Measurements from ENCODE around the gene DMTF1.
A peak's percentile ranks its signal among the peaks of the same experiment; 100 is the strongest.
"Not testable (repeated sequence)": the region's sequence is repeated elsewhere in the genome, so short reads cannot be mapped to it uniquely, and the experiment has no call there.

Gene DMTF1

GRCh38 chr7:87111877-87112276 is 40.4 kb upstream of the DMTF1 start (continued):
- no peak for TF ChIP-seq ZNF777 (tag by site-specific recombination; IDR thresholded peaks at IDR 0.05; ENCODE audit: borderline replicate concordance)
- no peak for TF ChIP-seq ZNF792 (tag by site-specific recombination; IDR thresholded peaks at IDR 0.05)
- TF ChIP-seq ZNF623 (tag by site-specific recombination; IDR thresholded peaks at IDR 0.05) = no peak
- TF ChIP-seq ELK4 (IDR thresholded peaks at IDR 0.05; ENCODE audit: borderline replicate concordance, low read depth, low read length) = no peak
- TF ChIP-seq YY2 (tag by site-specific recombination; IDR thresholded peaks at IDR 0.05) = no peak
- TF ChIP-seq ZNF791 (tag by site-specific recombination; IDR thresholded peaks at IDR 0.05) = no peak
- TF ChIP-seq ZNF521 (tag by site-specific recombination; IDR thresholded peaks at IDR 0.05) = no peak
- TF ChIP-seq ZNF830 (tag by site-specific recombination; IDR thresholded peaks at IDR 0.05; ENCODE audit: low read depth) = no peak
- no peak for TF ChIP-seq ZNF558 (tag by site-specific recombination; IDR thresholded peaks at IDR 0.05)
- no peak for TF ChIP-seq ZNF274 (IDR thresholded peaks at IDR 0.05; ENCODE audit: low read length)
- no peak for TF ChIP-seq ZNF274 (tag by site-specific recombination; IDR thresholded peaks at IDR 0.05; ENCODE audit: borderline replicate concordance)
- no peak for TF ChIP-seq BCL11A (tag by site-specific recombination; IDR thresholded peaks at IDR 0.05; ENCODE audit: low read depth)

GRCh38 chr7:87113077-87113476 is 39.2 kb upstream of the DMTF1 start:
- TF ChIP-seq ZNF707 (tag by site-specific recombination; IDR thresholded peaks at IDR 0.05) (no peak), GFI1B (tag by site-specific recombination; IDR thresholded peaks at IDR 0.05) (no peak), HOXA7 (CRISPR knock-in tag; IDR thresholded peaks at IDR 0.05; ENCODE audit: borderline replicate concordance) (no peak), ZNF513 (tag by site-specific recombination; IDR thresholded peaks at IDR 0.05) (no peak), PRDM4 (tag by site-specific recombination; IDR thresholded peaks at IDR 0.05) (no peak), ZNF175 (tag by site-specific recombination; IDR thresholded peaks at IDR 0.05) (no peak), KLF7 (tag by site-specific recombination; IDR thresholded peaks at IDR 0.05; ENCODE audit: borderline replicate concordance) (no peak), ZBTB7A (tag by site-specific recombination; IDR thresholded peaks at IDR 0.05; ENCODE audit: low read depth) (no peak), HOXC10 (CRISPR knock-in tag; IDR thresholded peaks at IDR 0.05) (no peak)
- H3K9me3 ChIP-seq (ENCODE audit: control insufficient read depth, insufficient read depth, low read depth, low read length) = no peaks in the 10 kb centered on the region
- ChIA-PET POLR2A (no interaction called here), CTCF (interaction anchor here (0.7 kb wide), 1 partner anchor 186 kb away, joined by 3 read pairs; no protein-coding TSS in a partner anchor)
- H3K36me3 ChIP-seq (ENCODE audit: control insufficient read depth in 2 of 2, insufficient read depth in 1 of 2, low read length in 2 of 2) = no peaks in the 10 kb centered on the region
- no peak overlapping the region for H3K4me3 ChIP-seq (ENCODE audit: low read depth, low read length)
- H3K4me1 ChIP-seq (ENCODE audit: control insufficient read depth, insufficient read depth, low read length) = no peaks in the 10 kb centered on the region
- no peak overlapping the region for H3K27ac ChIP-seq (ENCODE audit: extremely low read depth, low read depth, low read length)

- POLR2A ChIA-PET = not testable (repeated sequence)
Measured at GRCh38 chr7:87113904-87114303, 38.3 kb upstream of the DMTF1 start.

GRCh38 chr7:87115772-87116171 is 36.5 kb upstream of the DMTF1 start:
- POLR2A ChIA-PET; H3K27ac ChIP-seq (ENCODE audit: extremely low read depth, low read depth, low read length); H3K9me3 ChIP-seq (ENCODE audit: control insufficient read depth, insufficient read depth, low read depth, low read length); CTCF ChIA-PET; H3K4me1 ChIP-seq (ENCODE audit: control insufficient read depth, insufficient read depth, low read length); H3K36me3 ChIP-seq (ENCODE audit: control insufficient read depth in 2 of 2, insufficient read depth in 1 of 2, low read length in 2 of 2); H3K4me3 ChIP-seq (ENCODE audit: low read depth, low read length): not testable (repeated sequence)

More at GRCh38 chr7:87113904-87114303, 38.3 kb upstream of the DMTF1 start:
- CTCF ChIA-PET; H3K27ac ChIP-seq (ENCODE audit: extremely low read depth, low read depth, low read length); H3K4me1 ChIP-seq (ENCODE audit: control insufficient read depth, insufficient read depth, low read length); H3K9me3 ChIP-seq (ENCODE audit: control insufficient read depth, insufficient read depth, low read depth, low read length); H3K36me3 ChIP-seq (ENCODE audit: control insufficient read depth in 2 of 2, insufficient read depth in 1 of 2, low read length in 2 of 2); H3K4me3 ChIP-seq (ENCODE audit: low read depth, low read length): not testable (repeated sequence)
- peak; percentile 65 for TF ChIP-seq SETDB1 (IDR thresholded peaks at IDR 0.05; ENCODE audit: insufficient read length, low read length)

All from HEK293 (cell line).